IMR-90 (cell line): ENCODE data around the gene PTBP1. TPM values are rescaled to one million over a fixed set of nuclear protein-coding genes. Genes with fewer than 3 reads are reported as not detected.

Experiments
- ATAC-seq: fragments of 200-7000 bp; cut with Tn5 transposase; 2 replicates; pipeline ENCODE4 v1.9.1; 2020; ENCODE audit warnings: low read depth, mild to moderate bottlenecking, moderate library complexity
- BruUV-seq: library from RNA; stranded (reverse); fragments of 400-500 nt; replicated peaks from 2 replicates; lab custom pipeline; 2021; lab: Mats Ljungman, UMichigan
- CTCF ChIA-PET: fragments of 300-600 bp; formaldehyde crosslinking; extraction: SDS; loops from one replicate; lab custom pipeline; 2021; ENCODE audit warnings: antibody characterized with exemption; lab: Yijun Ruan, JAX
- POLR2A ChIA-PET: fragments of 300-600 bp; sonication (Branson Sonifier 250); formaldehyde crosslinking; loops from one replicate; lab custom pipeline; 2022; ENCODE audit warnings: antibody characterized with exemption; ENCODE audit not compliant: unreplicated experiment; lab: Charles Lee
- DNase-seq: peaks from one replicate; pipeline ENCODE4 v3.0.0; 2013
- H2AFZ ChIP-seq: replicated peaks from 2 replicates; pipeline ENCODE3; 2013; ENCODE audit warnings: low read length, mild to moderate bottlenecking; ENCODE audit not compliant: poor library complexity
- H2AK5ac ChIP-seq: 2 replicates; pipeline ENCODE4 v1.6.1; 2013; ENCODE audit warnings: low read depth, low read length, inconsistent platforms
- H2AK9ac ChIP-seq: replicated peaks from 2 replicates; pipeline ENCODE3; 2013; ENCODE audit warnings: mild to moderate bottlenecking, low read depth, low read length, moderate library complexity; ENCODE audit not compliant: poor library complexity
- H2BK120ac ChIP-seq: 2 replicates; pipeline ENCODE4 v1.6.1; 2013; ENCODE audit warnings: low read depth, low read length, inconsistent platforms
- H2BK15ac ChIP-seq: 3 replicates; pipeline ENCODE4 v1.6.1; 2013; ENCODE audit warnings: low read depth, low read length, inconsistent platforms
- H2BK20ac ChIP-seq: 2 replicates; pipeline ENCODE4 v1.6.1; 2013; ENCODE audit warnings: low read depth, mild to moderate bottlenecking, inconsistent platforms, low read length, moderate library complexity
- H2BK5ac ChIP-seq: 2 replicates; pipeline ENCODE4 v1.6.1; 2013; ENCODE audit warnings: mild to moderate bottlenecking, low read depth, low read length, inconsistent platforms; ENCODE audit not compliant: poor library complexity, severe bottlenecking
- H3K14ac ChIP-seq: replicated peaks from 2 replicates; pipeline ENCODE4 v1.6.1; 2013; ENCODE audit warnings: low read depth, low read length, inconsistent platforms
- H3K18ac ChIP-seq: 2 replicates; pipeline ENCODE4 v1.6.1; 2013; ENCODE audit warnings: low read depth, low read length, control low read depth
- H3K23ac ChIP-seq: 2 replicates; pipeline ENCODE4 v1.6.1; 2013; ENCODE audit warnings: low read depth, low read length, inconsistent platforms
- H3K27ac ChIP-seq: 2 replicates; pipeline ENCODE4 v1.5.1; 2013; ENCODE audit warnings: mild to moderate bottlenecking, control low read depth, low read length; ENCODE audit not compliant: insufficient read depth
- H3K27me3 ChIP-seq: 2 replicates; pipeline ENCODE4 v1.6.1; 2013; ENCODE audit warnings: low read length; ENCODE audit not compliant: control insufficient read depth, insufficient read depth
- H3K36me3 ChIP-seq: 2 replicates; pipeline ENCODE4 v1.6.1; 2013; ENCODE audit warnings: low read length, mixed read lengths; ENCODE audit not compliant: control insufficient read depth, insufficient read depth
- H3K4ac ChIP-seq: 2 replicates; pipeline ENCODE4 v1.6.1; 2013; ENCODE audit warnings: low read depth, low read length, inconsistent platforms
- H3K4me1 ChIP-seq: 2 replicates; pipeline ENCODE4 v1.6.1; 2013; ENCODE audit warnings: low read length, mixed read lengths; ENCODE audit not compliant: control insufficient read depth, insufficient read depth
- H3K4me2 ChIP-seq: 2 replicates; pipeline ENCODE4 v1.6.1; 2013; ENCODE audit warnings: low read depth, mild to moderate bottlenecking, control low read depth, low read length, moderate library complexity
- H3K4me3 ChIP-seq: 2 replicates; pipeline ENCODE4 v1.5.1; 2013; ENCODE audit warnings: low read depth, mild to moderate bottlenecking, control low read depth, low read length, moderate library complexity; ENCODE audit not compliant: insufficient read depth
- H3K56ac ChIP-seq: 2 replicates; pipeline ENCODE4 v1.6.1; 2013; ENCODE audit warnings: low read length, inconsistent platforms; ENCODE audit not compliant: insufficient read depth; ENCODE audit errors: extremely low read depth
- H3K79me1 ChIP-seq, 2 experiments: 2 replicates each; pipeline ENCODE4 v1.6.1; 2013; ENCODE audit warnings: low read length in 2 of 2, inconsistent platforms in 1 of 2, low read depth in 1 of 2
- H3K9ac ChIP-seq: 2 replicates; pipeline ENCODE4 v1.6.1; 2013; ENCODE audit warnings: low read depth, low read length, control low read depth
- H3K9me1 ChIP-seq: 2 replicates; pipeline ENCODE4 v1.6.1; 2013; ENCODE audit warnings: low read length, inconsistent platforms; ENCODE audit not compliant: insufficient read depth
- H3K9me3 ChIP-seq: 2 replicates; pipeline ENCODE4 v1.6.1; 2013; ENCODE audit warnings: low read length; ENCODE audit not compliant: control insufficient read depth, insufficient read depth
- H4K20me1 ChIP-seq: 2 replicates; pipeline ENCODE4 v1.6.1; 2013; ENCODE audit warnings: low read length, inconsistent platforms; ENCODE audit not compliant: insufficient read depth
- H4K5ac ChIP-seq: 2 replicates; pipeline ENCODE4 v1.6.1; 2013; ENCODE audit warnings: mild to moderate bottlenecking, low read depth, low read length, control low read depth
- H4K8ac ChIP-seq, 2 experiments: 2 replicates each; pipeline ENCODE4 v1.6.1; 2013; ENCODE audit warnings: low read depth in 2 of 2, low read length in 2 of 2, control low read depth in 1 of 2, inconsistent platforms in 1 of 2
- H4K91ac ChIP-seq: 2 replicates; pipeline ENCODE4 v1.6.1; 2013; ENCODE audit warnings: low read depth, low read length, inconsistent platforms; ENCODE audit not compliant: insufficient read depth
- NFE2L2 ChIP-seq: fragments of 150-350 bp; IDR thresholded peaks from 2 replicates; pipeline ENCODE4 v1.6.1; 2016; ENCODE audit warnings: low read depth, mild to moderate bottlenecking, low read length
- USF2 ChIP-seq: fragments of 150-350 bp; IDR thresholded peaks from 2 replicates; pipeline ENCODE4 v1.6.1; 2017; ENCODE audit warnings: mild to moderate bottlenecking, antibody characterized with exemption, low read length, low read depth
- dilution Hi-C: fragments of 300-500 bp; cut with HindIII; formaldehyde crosslinking; loops from one replicate; pipeline ENCODE4 v1.14.3; 2018; ENCODE audit warnings: low sequenced_read_pairs; ENCODE audit not compliant: unreplicated experiment
- in situ Hi-C: fragments of 300-500 bp; cut with MboI; formaldehyde crosslinking; loops from 3 replicates; pipeline ENCODE4 v1.14.3; 2019; ENCODE audit warnings: low sequenced_read_pairs, inconsistent platforms, mixed read lengths
- intact Hi-C: fragments of 100-400 bp; cut with micrococcal nuclease; formaldehyde crosslinking; loops from 2 replicates; pipeline ENCODE4 v1.10.0; 2022
- polyA plus RNA-seq, 3 experiments: library from polyadenylated mRNA; depleted of rRNA; stranded (reverse); fragments of >200 nt; gene quantifications; 2 replicates each; pipeline ENCODE4 v1.2.3, GENCODE V29; 2012; ENCODE audit warnings: low replicate concordance in 1 of 3
- total RNA-seq: library from RNA; depleted of rRNA; stranded (reverse); fragments of >200 nt; gene quantifications from 2 replicates; pipeline ENCODE4 v1.2.3, GENCODE V29; 2012

PTBP1 gene
- total and polyA plus RNA-seq, 2 of the 4 experiments (the other 2 are of a cell fraction) = 146 to 269 TPM

GRCh38 chr19:756236-756635 is 41.0 kb upstream of the PTBP1 start:
- no peak for TF ChIP-seq NFE2L2
- peak; percentile 83 for TF ChIP-seq USF2
- intact Hi-C loops = no loop called here
- Histone ChIP-seq H2BK5ac (no peak overlapping the region), H3K9me3 (peaks cover 11% of the 10 kb centered on the region; the same call in 1 of the 2 replicates), H2BK120ac (no peak overlapping the region), H3K4me2 (no peak overlapping the region), H3K18ac (no peak overlapping the region), H3K27ac (no peak overlapping the region), H3K9me1 (peaks cover 7% of the 10 kb centered on the region; the same call in 1 of the 2 replicates), H3K9ac (no peak overlapping the region), H3K4ac (no peak overlapping the region), H4K5ac (no peak overlapping the region), H2BK20ac (no peak overlapping the region), H2BK15ac (no peak overlapping the region), H3K4me1 (peaks cover 14% of the 10 kb centered on the region), H2AK9ac (peak overlapping the region; percentile 66), H3K56ac (no peak overlapping the region), H4K20me1 (0 out of 2 replicates have a peak, but pooled peaks cover 3% of the 10 kb centered on the region), H3K36me3 (no peaks in the 10 kb centered on the region), H4K91ac (no peak overlapping the region), H3K79me1 (no peaks in the 10 kb centered on the region), H4K8ac (no peak overlapping the region), H3K23ac (no peak overlapping the region), H3K27me3 (no peaks in the 10 kb centered on the region; the same call in 1 of the 2 replicates), H2AFZ (no peak overlapping the region), H3K14ac (no peak overlapping the region), H3K4me3 (no peak overlapping the region), H2AK5ac (no peak overlapping the region)
- ChIA-PET POLR2A (no interaction called here), CTCF (no interaction called here)
- DNase-seq (peak; percentile 49), ATAC-seq (no peak)
- in situ Hi-C loops = no loop called here
- no TSS peak for BruUV-seq
- dilution Hi-C loops = no loop called here
